Trophoblast cell (in vitro differentiated cells and primary cell): Measurements from ENCODE around the gene AMMECR1L. TPM values are rescaled to one million over a fixed set of nuclear protein-coding genes. Genes with fewer than 3 reads are reported as not detected.
"Not testable (repeated sequence)": the region's sequence is repeated elsewhere in the genome, so short reads cannot be mapped to it uniquely, and the experiment has no call there.

Experiments used
- DNase-seq, 2 donors: peaks; one replicate each; pipeline ENCODE4 v3.0.0-alpha.2; 2016
- H2AFZ ChIP-seq: 2 replicates; pipeline ENCODE4 v1.6.1; 2013; ENCODE audit warnings: low read length, moderate library complexity, mild to moderate bottlenecking; ENCODE audit not compliant: insufficient read depth, poor library complexity
- H2AK5ac ChIP-seq: 2 replicates; pipeline ENCODE4 v1.6.1; 2013; ENCODE audit warnings: mild to moderate bottlenecking, low read length
- H2BK120ac ChIP-seq: 2 replicates; pipeline ENCODE4 v1.6.1; 2013; ENCODE audit warnings: low read length, mild to moderate bottlenecking, moderate library complexity; ENCODE audit not compliant: insufficient read depth, poor library complexity
- H2BK12ac ChIP-seq: 2 replicates; pipeline ENCODE4 v1.6.1; 2013; ENCODE audit warnings: mild to moderate bottlenecking, low read length, moderate library complexity
- H2BK5ac ChIP-seq: 2 replicates; pipeline ENCODE4 v1.6.1; 2013; ENCODE audit warnings: low read length, low read depth, moderate library complexity, mild to moderate bottlenecking; ENCODE audit not compliant: poor library complexity
- H3K14ac ChIP-seq: 2 replicates; pipeline ENCODE4 v1.6.1; 2013; ENCODE audit warnings: mild to moderate bottlenecking, low read length
- H3K18ac ChIP-seq: 2 replicates; pipeline ENCODE4 v1.6.1; 2013; ENCODE audit warnings: mild to moderate bottlenecking, low read length
- H3K23ac ChIP-seq: 2 replicates; pipeline ENCODE4 v1.6.1; 2013; ENCODE audit warnings: low read length
- H3K27ac ChIP-seq: 2 replicates; pipeline ENCODE4 v1.5.1; 2013; ENCODE audit warnings: low read depth, mild to moderate bottlenecking, inconsistent platforms, low read length, moderate library complexity
- H3K27me3 ChIP-seq: 2 replicates; pipeline ENCODE4 v1.6.1; 2013; ENCODE audit warnings: inconsistent platforms, mild to moderate bottlenecking, low read length, moderate library complexity; ENCODE audit not compliant: insufficient read depth
- H3K36me3 ChIP-seq, 2 experiments: 1 replicate in 1 of 2; 2 replicates in 1 of 2; pipeline ENCODE4 v1.6.1; 2013; ENCODE audit warnings: low read length in 2 of 2, mild to moderate bottlenecking in 2 of 2, moderate library complexity in 1 of 2; ENCODE audit not compliant: insufficient read depth in 2 of 2, control insufficient read depth in 1 of 2
- H3K4ac ChIP-seq: 2 replicates; pipeline ENCODE4 v1.6.1; 2013; ENCODE audit warnings: low read depth, mild to moderate bottlenecking, low read length, moderate library complexity
- H3K4me1 ChIP-seq, 2 experiments: 1 replicate in 1 of 2; 2 replicates in 1 of 2; pipeline ENCODE4 v1.6.1; 2013; ENCODE audit warnings: low read length in 2 of 2, mild to moderate bottlenecking in 2 of 2, moderate library complexity in 1 of 2; ENCODE audit not compliant: insufficient read depth in 2 of 2, control insufficient read depth in 1 of 2
- H3K4me2 ChIP-seq: 2 replicates; pipeline ENCODE4 v1.6.1; 2013; ENCODE audit warnings: inconsistent platforms, mild to moderate bottlenecking, low read length, moderate library complexity
- H3K4me3 ChIP-seq: 2 replicates; pipeline ENCODE4 v1.5.1; 2013; ENCODE audit warnings: mild to moderate bottlenecking, low read depth, low read length, inconsistent platforms
- H3K79me1 ChIP-seq: one replicate; pipeline ENCODE4 v1.6.1; 2013; ENCODE audit warnings: low read length
- H3K79me2 ChIP-seq: 2 replicates; pipeline ENCODE4 v1.6.1; 2013; ENCODE audit warnings: low read length, mild to moderate bottlenecking; ENCODE audit not compliant: control insufficient read depth, insufficient read depth, poor library complexity
- H3K9ac ChIP-seq: 2 replicates; pipeline ENCODE4 v1.6.1; 2013; ENCODE audit warnings: mild to moderate bottlenecking, low read length
- H3K9me3 ChIP-seq: 2 replicates; pipeline ENCODE4 v1.6.1; 2013; ENCODE audit warnings: low read depth, mild to moderate bottlenecking, control low read depth, inconsistent platforms, low read length; ENCODE audit not compliant: insufficient read depth
- H4K12ac ChIP-seq: 2 replicates; pipeline ENCODE4 v1.6.1; 2013; ENCODE audit warnings: low read depth, mild to moderate bottlenecking, low read length, moderate library complexity
- H4K8ac ChIP-seq: 2 replicates; pipeline ENCODE4 v1.6.1; 2013; ENCODE audit warnings: low read depth, mild to moderate bottlenecking, low read length, moderate library complexity
- H4K91ac ChIP-seq: one replicate; pipeline ENCODE4 v1.6.1; 2013; ENCODE audit warnings: low read depth, mild to moderate bottlenecking, low read length, moderate library complexity
- WGBS: extraction: QIAGEN DNeasy Blood & Tissue Kit; methylation state at CpG from one replicate; pipeline ENCODE4 v1.1.7; 2013; ENCODE audit warnings: missing lambda C conversion rate; ENCODE audit not compliant: insufficient read length, insufficient coverage; ENCODE audit errors: extremely low coverage; 5-methylcytosine and 5-hydroxymethylcytosine counted together
- polyA plus RNA-seq: library from polyadenylated mRNA; stranded (reverse); fragments of 200-250 nt; gene quantifications from 2 replicates; pipeline ENCODE4 v1.2.3, GENCODE V29; 2013

AMMECR1L gene
- 19.5 and 19.6 TPM in 2 replicates for polyA plus RNA-seq

GRCh38 chr2:127885780-127886592, at the start of gene AMMECR1L:
TSS of gene AMMECR1L (minus strand) at chr2:127885956. CDS start at chr2:127874234, 11,722 bp downstream.
- peak within 1 kb of the TSS; percentile 65 for H3K9ac ChIP-seq
- peak within 1 kb of the TSS; percentile 75 for H4K91ac ChIP-seq
- H3K18ac ChIP-seq, result peak within 1 kb of the TSS; percentile 35
- not testable (repeated sequence) for H3K23ac ChIP-seq, H3K27me3 ChIP-seq, H2BK120ac ChIP-seq, H2BK12ac ChIP-seq, H3K79me2 ChIP-seq, H3K9me3 ChIP-seq, H3K4me1 ChIP-seq
- peak within 1 kb of the TSS; percentile 18 for H4K12ac ChIP-seq
- H3K36me3 ChIP-seq, result peaks cover 8 to 12% of the 10 kb centered on the region in 2 experiments
- H3K4me2 ChIP-seq, result peak within 1 kb of the TSS; percentile 59
- peaks cover 11% of the 10 kb centered on the region for H3K79me1 ChIP-seq
- WGBS, result no CpG with 5 or more reads among the region's 85 CpGs
- H2AK5ac ChIP-seq, result peak within 1 kb of the TSS; percentile 4
- H2AFZ ChIP-seq, result peak within 1 kb of the TSS; percentile 52
- DNase-seq, result peak; percentile 64 to 70
- peak within 1 kb of the TSS; percentile 87 for H4K8ac ChIP-seq
- H3K14ac ChIP-seq, result peak within 1 kb of the TSS; percentile 98
- peak within 1 kb of the TSS; percentile 86 for H2BK5ac ChIP-seq
- peak within 1 kb of the TSS; percentile 87 for H3K4ac ChIP-seq
- H3K27ac ChIP-seq, result peak within 1 kb of the TSS; percentile 90
- H3K4me3 ChIP-seq, result peak within 1 kb of the TSS; percentile 81

GRCh38 chr2:127935337-127935736, 49.6 kb upstream of the AMMECR1L start:
- no peak overlapping the region for H2AK5ac ChIP-seq

GRCh38 chr2:127932199-127932876, 46.6 kb upstream of the AMMECR1L start:
- no peak overlapping the region for H2AFZ ChIP-seq
- no peak overlapping the region for H2AK5ac ChIP-seq
- no peak overlapping the region for H3K18ac ChIP-seq
- WGBS, result no CpG with 5 or more reads among the region's 7 CpGs
- no peaks in the 10 kb centered on the region for H3K79me1 ChIP-seq
- no peak overlapping the region for H3K14ac ChIP-seq
- H2BK5ac ChIP-seq, result no peak overlapping the region
- no peaks in the 10 kb centered on the region for H3K4me1 ChIP-seq
- no peak overlapping the region for H3K4ac ChIP-seq
- H3K23ac ChIP-seq, result no peak overlapping the region
- H2BK120ac ChIP-seq, result no peak overlapping the region
- H3K27me3 ChIP-seq, result no peaks in the 10 kb centered on the region
- no peak overlapping the region for H3K27ac ChIP-seq
- no peak overlapping the region for H4K8ac ChIP-seq
- H4K12ac ChIP-seq, result no peak overlapping the region
- H3K36me3 ChIP-seq, result no peaks in the 10 kb centered on the region
- H3K4me2 ChIP-seq, result no peak overlapping the region
- peak; percentile 17 to 51 for DNase-seq
- H3K9ac ChIP-seq, result no peak overlapping the region
- no peaks in the 10 kb centered on the region for H3K9me3 ChIP-seq
- no peak overlapping the region for H2BK12ac ChIP-seq
- no peaks in the 10 kb centered on the region for H3K79me2 ChIP-seq
- H3K4me3 ChIP-seq, result no peak overlapping the region
- H4K91ac ChIP-seq, result no peak overlapping the region

More at GRCh38 chr2:127935337-127935736, 49.6 kb upstream of the AMMECR1L start:
- H2AFZ ChIP-seq, result no peak overlapping the region
- no peaks in the 10 kb centered on the region for H3K79me2 ChIP-seq
- no peak overlapping the region for H3K18ac ChIP-seq
- H4K8ac ChIP-seq, result no peak overlapping the region
- H3K23ac ChIP-seq, result no peak overlapping the region
- peaks cover 0 to under 1% of the 10 kb centered on the region in 2 experiments for H3K36me3 ChIP-seq
- H3K9me3 ChIP-seq, result no peaks in the 10 kb centered on the region
- no peak overlapping the region for H2BK12ac ChIP-seq
- no peak overlapping the region for H3K9ac ChIP-seq
- no peak overlapping the region for H2BK120ac ChIP-seq
- no peaks in the 10 kb centered on the region for H3K27me3 ChIP-seq
- no peak overlapping the region for H3K4me3 ChIP-seq
- no peak overlapping the region for H3K4ac ChIP-seq
- no peak overlapping the region for H3K4me2 ChIP-seq
- H4K91ac ChIP-seq, result no peak overlapping the region
- no peak overlapping the region for H4K12ac ChIP-seq
- no CpG with 5 or more reads among the region's 6 CpGs for WGBS
- no peak for DNase-seq
- no peaks in the 10 kb centered on the region for H3K79me1 ChIP-seq
- H3K14ac ChIP-seq, result no peak overlapping the region
- H2BK5ac ChIP-seq, result no peak overlapping the region
- H3K4me1 ChIP-seq, result no peaks in the 10 kb centered on the region
- H3K27ac ChIP-seq, result no peak overlapping the region

- no peak overlapping the region for H3K4ac ChIP-seq
- H3K9ac ChIP-seq, result no peak overlapping the region
- no peaks in the 10 kb centered on the region for H3K9me3 ChIP-seq
- no peaks in the 10 kb centered on the region for H3K4me1 ChIP-seq
- no peak overlapping the region for H2AFZ ChIP-seq
- no peaks in the 10 kb centered on the region for H3K36me3 ChIP-seq
- H3K27ac ChIP-seq, result no peak overlapping the region
- no peak overlapping the region for H4K8ac ChIP-seq
- no peak for DNase-seq
- WGBS, result no CpG with 5 or more reads among the region's 1 CpG
- H3K18ac ChIP-seq, result no peak overlapping the region
- H3K23ac ChIP-seq, result no peak overlapping the region
- H2AK5ac ChIP-seq, result no peak overlapping the region
- no peak overlapping the region for H3K4me2 ChIP-seq
- H3K4me3 ChIP-seq, result no peak overlapping the region
- H3K79me1 ChIP-seq, result no peaks in the 10 kb centered on the region
- H2BK12ac ChIP-seq, result no peak overlapping the region
- H2BK120ac ChIP-seq, result no peak overlapping the region
- H4K91ac ChIP-seq, result no peak overlapping the region
- H3K79me2 ChIP-seq, result no peaks in the 10 kb centered on the region
- H4K12ac ChIP-seq, result no peak overlapping the region
- no peaks in the 10 kb centered on the region for H3K27me3 ChIP-seq
- no peak overlapping the region for H2BK5ac ChIP-seq
- H3K14ac ChIP-seq, result no peak overlapping the region
These were observed 43.7 kb upstream of the AMMECR1L start for GRCh38 chr2:127929449-127929848.
